GM12878 (cell line): ENCODE results near the gene ETV2. TPM values are rescaled to one million over a fixed set of nuclear protein-coding genes. Genes with fewer than 3 reads are reported as not detected.

Experiments used
- ATAC-seq: fragments of 200-7000 bp; cut with Tn5 transposase; 3 replicates; pipeline ENCODE4 v1.9.1; 2020; ENCODE audit warnings: mild to moderate bottlenecking, moderate library complexity
- BruUV-seq: library from RNA; stranded (reverse); fragments of 400-500 nt; replicated peaks from 2 replicates; lab custom pipeline; 2021; lab: Mats Ljungman, UMichigan
- CTCF ChIA-PET: fragments of 300-600 bp; sonication (Branson Sonifier 250); formaldehyde crosslinking; extraction: SDS; loops from one replicate; lab custom pipeline; 2021; ENCODE audit warnings: inconsistent platforms; lab: Yijun Ruan, JAX
- POLR2A ChIA-PET: fragments of 350-600 bp; formaldehyde crosslinking; extraction: SDS; loops from one replicate; lab custom pipeline; 2021; ENCODE audit warnings: inconsistent platforms; lab: Charles Lee
- RAD21 ChIA-PET: fragments of 300-600 bp; sonication (Branson Sonifier 250); formaldehyde crosslinking; loops from one replicate; lab custom pipeline; 2023; ENCODE audit warnings: antibody characterized with exemption; ENCODE audit not compliant: unreplicated experiment; lab: Charles Lee
- SMC1A ChIA-PET: fragments of 300-600 bp; sonication (Branson Sonifier 250); formaldehyde crosslinking; loops from one replicate; lab custom pipeline; 2023; ENCODE audit not compliant: unreplicated experiment, uncharacterized antibody; lab: Charles Lee
- DNase-seq: peaks from one replicate; pipeline ENCODE4 v3.0.0-alpha.2; 2011; ENCODE audit warnings: low read depth, low spot score
- FAIRE-seq: peaks from 3 replicates; lab custom pipeline; 2011; peaks lifted over from hg19 to GRCh38; lab: Jason Lieb, UNC
- H2AFZ ChIP-seq: 2 replicates; pipeline ENCODE4 v1.6.0; 2011; ENCODE audit warnings: low read depth, low read length, control low read depth; ENCODE audit not compliant: control insufficient read depth
- H3K27ac ChIP-seq: 2 replicates; pipeline ENCODE4 v1.5.1; 2011; ENCODE audit warnings: control low read depth; ENCODE audit not compliant: control insufficient read depth, insufficient read depth
- H3K27me3 ChIP-seq, 2 experiments: replicated peaks in 1 of 2; 2 replicates each; pipeline versions ENCODE4 v1.6.0 to v1.6.1; 2011; ENCODE audit warnings: low read length in 1 of 2; ENCODE audit not compliant: control insufficient read depth in 2 of 2, insufficient read depth in 2 of 2
- H3K36me3 ChIP-seq, 2 experiments: 2 replicates each; pipeline ENCODE4 v1.5.1; 2011; ENCODE audit warnings: low read length in 1 of 2; ENCODE audit not compliant: control insufficient read depth in 2 of 2, insufficient read depth in 2 of 2
- H3K4me1 ChIP-seq: 2 replicates; pipeline ENCODE4 v1.6.1; 2011; ENCODE audit warnings: mild to moderate bottlenecking, low read length, moderate library complexity, mixed read lengths; ENCODE audit not compliant: control insufficient read depth, insufficient read depth
- H3K4me2 ChIP-seq: 2 replicates; pipeline ENCODE4 v1.6.0; 2011; ENCODE audit warnings: control low read depth; ENCODE audit not compliant: control insufficient read depth, insufficient read depth
- H3K4me3 ChIP-seq: fragments of 200-600 bp; sonication (generic); 2 replicates; pipeline ENCODE4 v1.5.1; 2016
- H3K79me2 ChIP-seq: 2 replicates; pipeline ENCODE4 v1.6.0; 2011; ENCODE audit warnings: low read length; ENCODE audit not compliant: control insufficient read depth, insufficient read depth
- H3K9ac ChIP-seq: 2 replicates; pipeline ENCODE4 v1.8.0; 2011; ENCODE audit warnings: low read length, control low read depth, mixed read lengths; ENCODE audit not compliant: control insufficient read depth, insufficient read depth
- H3K9me3 ChIP-seq: replicated peaks from 3 replicates; pipeline ENCODE4 v1.5.1; 2011; ENCODE audit warnings: mild to moderate bottlenecking, low read length; ENCODE audit not compliant: control insufficient read depth, insufficient read depth
- H4K20me1 ChIP-seq: 2 replicates; pipeline ENCODE4 v1.6.0; 2011; ENCODE audit not compliant: control insufficient read depth, insufficient read depth
- ATF2 ChIP-seq: IDR thresholded peaks from 2 replicates; pipeline ENCODE4 v1.6.1; 2012; ENCODE audit warnings: low read length, inconsistent platforms
- BRCA1 ChIP-seq: IDR thresholded peaks from 2 replicates; pipeline ENCODE4 v1.6.1; 2011; ENCODE audit warnings: low read depth, low read length, improper control_type of control experiment
- MAX ChIP-seq: IDR thresholded peaks from 2 replicates; pipeline ENCODE4 v1.6.1; 2012; ENCODE audit warnings: low read depth, low read length, improper control_type of control experiment
- NFXL1 ChIP-seq: fragments of 450-650 bp; IDR thresholded peaks from 2 replicates; pipeline ENCODE4 v1.6.1; 2017; ENCODE audit warnings: antibody characterized with exemption, mild to moderate bottlenecking, borderline replicate concordance
- ZNF592 ChIP-seq: fragments of 450-650 bp; IDR thresholded peaks from 2 replicates; pipeline ENCODE4 v1.6.1; 2017; ENCODE audit warnings: mild to moderate bottlenecking, moderate library complexity
- WGBS: methylation state at CpG from one replicate; pipeline ENCODE4 v1.1.6; 2016; ENCODE audit warnings: low lambda C conversion rate; ENCODE audit not compliant: insufficient replicate concordance, insufficient coverage; ENCODE audit errors: missing lambda C conversion rate; 5-methylcytosine and 5-hydroxymethylcytosine counted together
- in situ Hi-C: fragments of 300-500 bp; cut with MboI; formaldehyde crosslinking; loops from 9 replicates; pipeline ENCODE4 v1.14.3; 2018; ENCODE audit warnings: mixed read lengths
- intact Hi-C: fragments of 100-400 bp; cut with micrococcal nuclease; formaldehyde crosslinking; loops from one replicate; pipeline ENCODE4 v1.14.2; 2022; ENCODE audit not compliant: unreplicated experiment
- polyA plus RNA-seq, 11 experiments: library from polyadenylated mRNA; depleted of rRNA in 4 of 11; unstranded in 6 of 11; stranded (reverse) in 5 of 11; fragments of >200 nt; fragmentation: Nextera tagmentation in 4 of 11; fragmentation: Illumina TruSeq in 1 of 11; extraction: Ambion mirVana in 4 of 11; extraction: Trizol in 1 of 11; gene quantifications; 1 replicate in 1 of 11; 2 replicates in 10 of 11; pipeline versions ENCODE4 v1.2.1 to v1.2.3, GENCODE V29; 2011 to 2016; ENCODE audit warnings: inconsistent platforms in 2 of 11, missing spikeins in 2 of 11, low read depth in 1 of 11
- total RNA-seq, 4 experiments: library from RNA; depleted of rRNA in 3 of 4; stranded (reverse); fragments of >200 nt in 3 of 4; fragmentation: Illumina TruSeq in 1 of 4; extraction: Trizol in 1 of 4; gene quantifications; 2 replicates each; pipeline versions ENCODE4 v1.2.1 to v1.2.3, GENCODE V29; 2013 to 2021

Gene ETV2
- total and polyA plus RNA-seq, 10 of the 15 experiments (the other 5 are each of a cell fraction or from before 2014, with no cell fraction given) = 0.10 to 1.4 (median 0.54) TPM; not detected in 1

GRCh38 chr19:35619290-35619923, 22.1 kb upstream of the ETV2 start:
- no peak for TF ChIP-seq ATF2
- no peak for TF ChIP-seq MAX
- no peak for TF ChIP-seq BRCA1
- no peak for TF ChIP-seq ZNF592
- TF ChIP-seq NFXL1 = no peak
- in situ Hi-C loops (no loop called here), intact Hi-C loops (no loop called here)
- Histone ChIP-seq H3K4me3 (no peak overlapping the region), H3K4me1 (no peaks in the 10 kb centered on the region), H3K9me3 (no peaks in the 10 kb centered on the region), H3K27me3 (no peaks in the 10 kb centered on the region), H3K4me2 (no peak overlapping the region), H3K9ac (no peak overlapping the region), H3K27ac (no peak overlapping the region), H3K79me2 (no peaks in the 10 kb centered on the region), H3K36me3 (no peaks in the 10 kb centered on the region; a peak in 1 of 4 replicates), H2AFZ (no peak overlapping the region), H4K20me1 (no peaks in the 10 kb centered on the region)
- no TSS peak for BruUV-seq
- no peak for DNase-seq
- ChIA-PET POLR2A (no interaction called here), CTCF (no interaction called here), RAD21 (no interaction called here), SMC1A (no interaction called here)
- WGBS = 98% methylated on average over 10 of the region's 12 CpGs
- ATAC-seq = no peak
- no peak for FAIRE-seq
